Stimulated activated CD4-positive, alpha-beta T cell treated with anti-CD3 and anti-CD28 coated beads, Interleukin-2, amount 100 ng/mL, for 4 hours (primary cell): Measurements from ENCODE around the gene NSMF.
"Not testable (repeated sequence)": the region's sequence is repeated elsewhere in the genome, so short reads cannot be mapped to it uniquely, and the experiment has no call there.

Experiments used
- DNase-seq: peaks from one replicate; pipeline ENCODE4 v3.0.0-alpha.2; 2020; ENCODE audit warnings: low read depth

The NSMF gene

DNA sequence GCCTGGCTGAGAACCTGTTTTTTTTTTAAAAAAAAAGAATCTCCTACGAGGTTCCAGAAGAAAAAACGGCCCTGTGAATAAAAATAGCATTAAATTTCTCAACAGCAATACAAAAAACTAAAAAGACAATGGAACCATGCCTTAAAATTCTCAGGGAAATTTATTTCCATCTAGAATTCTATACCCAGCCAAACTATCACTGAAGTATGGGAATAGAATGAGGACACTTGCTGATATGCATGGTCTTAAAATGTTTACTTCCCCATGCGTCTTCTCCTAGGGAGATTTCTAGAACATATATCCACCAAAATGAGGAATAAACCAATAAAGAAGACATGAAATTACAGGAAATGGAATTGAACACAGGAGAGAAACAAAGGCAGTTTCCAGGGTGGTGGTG is 16.5 kb upstream of the NSMF start:
- no peak for DNase-seq

DNA sequence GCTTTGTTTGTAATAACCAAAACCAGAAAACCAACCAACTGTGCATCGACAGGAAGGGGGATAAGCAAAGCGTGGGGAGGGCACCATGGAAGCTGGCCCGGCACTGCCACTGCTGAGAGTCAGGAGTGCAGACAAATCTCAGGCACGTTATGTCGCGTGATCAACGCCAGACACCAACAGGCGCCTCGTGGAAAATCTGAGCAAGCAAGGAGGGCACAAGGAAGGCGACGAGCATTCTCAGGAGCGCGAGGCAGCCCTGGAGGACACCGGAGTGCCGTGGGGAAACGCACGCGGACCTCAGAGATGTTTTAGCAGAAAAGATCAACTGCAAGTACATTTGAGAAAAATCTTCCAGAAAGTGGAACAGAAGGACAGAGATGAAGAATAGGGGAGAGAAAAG is 15.1 kb upstream of the NSMF start:
- DNase-seq: no peak

DNA sequence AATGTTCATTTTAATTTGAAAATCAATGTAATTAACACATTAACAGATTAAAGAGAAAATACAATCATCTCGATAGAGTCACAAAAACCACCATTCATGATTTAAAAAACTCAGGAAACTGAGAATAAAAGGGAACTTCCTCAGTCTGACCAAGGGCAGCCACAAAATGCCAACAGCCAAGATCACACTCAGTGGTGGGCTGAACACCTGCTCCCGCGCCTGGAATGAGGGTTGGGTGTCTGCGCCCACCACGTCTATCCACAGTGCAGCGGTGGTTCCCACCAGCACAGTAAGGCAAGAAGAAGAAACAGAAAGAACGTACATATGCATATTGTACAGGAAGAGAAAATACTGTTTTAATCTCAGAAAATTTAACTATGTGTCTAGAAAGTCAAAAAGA is 11.7 kb upstream of the NSMF start:
- DNase-seq: no peak

DNA sequence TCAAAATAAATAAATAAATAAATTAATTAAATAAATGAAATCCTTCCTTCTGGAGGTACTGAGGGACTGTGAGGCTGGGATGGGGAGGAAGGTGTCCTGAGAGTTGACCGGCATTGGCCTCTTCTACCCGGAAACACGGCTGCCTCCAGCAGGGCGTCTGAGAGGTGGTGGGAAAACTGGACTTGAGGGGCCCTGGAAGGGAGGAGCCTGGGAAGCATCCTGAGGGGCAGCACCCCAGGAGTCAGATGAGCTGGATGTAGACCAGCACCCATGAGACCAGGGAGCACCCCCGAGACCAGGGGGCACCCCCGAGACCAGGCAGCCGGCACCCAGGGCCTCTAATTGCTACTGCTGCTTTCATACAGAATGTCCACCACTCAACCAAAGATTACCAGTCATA is 8.8 kb upstream of the NSMF start:
- DNase-seq: no peak

DNA sequence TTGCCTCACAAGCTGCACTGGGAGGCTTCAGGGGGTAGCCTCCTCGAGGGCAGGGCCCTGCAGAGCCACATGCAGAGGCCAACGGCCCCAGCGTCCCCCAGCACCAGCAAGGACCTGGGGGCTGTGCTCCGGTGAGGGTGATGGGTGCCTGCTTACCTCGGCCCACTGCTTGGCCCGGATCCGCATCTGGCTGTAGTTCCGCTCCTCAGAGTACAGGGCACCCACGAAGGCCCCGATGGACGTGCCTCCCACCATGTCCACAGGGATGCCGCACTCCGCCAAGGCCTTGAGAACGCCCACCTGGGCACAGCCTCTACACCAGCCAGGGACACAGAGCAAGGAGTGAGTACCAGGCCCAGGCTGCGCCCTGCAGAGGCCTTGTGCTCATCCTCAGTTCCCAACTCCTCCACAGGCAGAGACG is 8.0 kb upstream of the NSMF start:
- DNase-seq: no peak

DNA sequence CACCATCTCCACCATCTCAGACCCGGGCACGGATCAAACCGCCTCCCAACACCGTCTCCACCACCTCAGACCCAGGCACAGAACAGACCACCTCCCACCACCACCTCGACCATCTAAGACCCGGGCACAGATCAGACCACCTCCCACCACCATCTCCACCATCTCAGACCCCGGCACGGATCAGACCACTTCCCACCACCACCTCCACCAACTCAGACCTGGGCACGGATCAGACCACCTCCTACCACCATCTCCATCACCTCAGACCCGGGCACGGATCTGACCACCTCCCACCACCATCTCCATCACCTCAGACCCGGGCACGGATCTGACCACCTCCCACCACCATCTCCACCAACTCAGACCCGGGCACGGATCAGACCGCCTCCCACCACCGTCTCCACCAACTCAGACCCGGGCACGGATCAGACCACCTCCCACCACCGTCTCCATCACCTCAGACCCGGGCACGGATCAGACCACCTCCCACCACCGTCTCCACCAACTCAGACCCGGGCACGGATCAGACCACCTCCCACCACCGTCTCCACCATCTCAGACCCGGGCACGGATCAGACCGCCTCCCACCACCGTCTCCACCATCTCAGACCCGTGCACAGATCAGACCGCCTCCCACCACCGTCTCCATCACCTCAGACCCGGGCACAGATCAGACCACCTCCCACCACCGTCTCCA is 7.4 kb upstream of the NSMF start:
- not testable (repeated sequence) for DNase-seq

DNA sequence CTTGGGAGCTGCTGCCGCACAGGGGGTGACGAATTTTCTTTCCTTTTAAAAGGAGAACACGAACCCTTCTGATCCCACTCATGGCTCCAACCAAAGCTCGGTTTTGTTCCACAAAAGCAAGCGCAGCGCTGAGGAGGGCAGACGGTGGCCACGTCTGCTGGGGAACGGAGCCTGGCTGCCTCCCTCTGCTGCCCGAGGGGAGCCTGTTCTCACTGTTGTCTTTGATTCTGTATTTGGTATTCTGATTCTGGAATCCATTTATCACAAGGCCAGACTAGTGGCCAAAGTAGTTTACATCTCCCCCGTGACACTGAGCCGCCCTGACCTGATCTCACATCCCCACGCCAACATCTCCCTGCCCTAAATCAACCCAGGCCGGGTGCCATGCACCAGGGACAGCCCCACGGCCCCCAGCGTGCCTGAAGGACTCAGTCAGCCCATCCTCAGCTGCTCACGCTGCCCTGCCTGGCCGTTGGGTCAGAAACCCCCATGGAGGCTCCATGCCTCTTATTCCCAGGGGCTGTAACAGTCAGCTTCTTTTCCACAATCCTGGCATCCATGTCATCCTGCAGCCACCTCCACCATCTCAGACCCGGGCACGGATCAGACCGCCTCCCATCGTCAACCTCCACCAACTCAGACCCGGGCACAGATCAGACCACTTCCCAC is 6.7 kb upstream of the NSMF start:
- DNase-seq: no peak

DNA sequence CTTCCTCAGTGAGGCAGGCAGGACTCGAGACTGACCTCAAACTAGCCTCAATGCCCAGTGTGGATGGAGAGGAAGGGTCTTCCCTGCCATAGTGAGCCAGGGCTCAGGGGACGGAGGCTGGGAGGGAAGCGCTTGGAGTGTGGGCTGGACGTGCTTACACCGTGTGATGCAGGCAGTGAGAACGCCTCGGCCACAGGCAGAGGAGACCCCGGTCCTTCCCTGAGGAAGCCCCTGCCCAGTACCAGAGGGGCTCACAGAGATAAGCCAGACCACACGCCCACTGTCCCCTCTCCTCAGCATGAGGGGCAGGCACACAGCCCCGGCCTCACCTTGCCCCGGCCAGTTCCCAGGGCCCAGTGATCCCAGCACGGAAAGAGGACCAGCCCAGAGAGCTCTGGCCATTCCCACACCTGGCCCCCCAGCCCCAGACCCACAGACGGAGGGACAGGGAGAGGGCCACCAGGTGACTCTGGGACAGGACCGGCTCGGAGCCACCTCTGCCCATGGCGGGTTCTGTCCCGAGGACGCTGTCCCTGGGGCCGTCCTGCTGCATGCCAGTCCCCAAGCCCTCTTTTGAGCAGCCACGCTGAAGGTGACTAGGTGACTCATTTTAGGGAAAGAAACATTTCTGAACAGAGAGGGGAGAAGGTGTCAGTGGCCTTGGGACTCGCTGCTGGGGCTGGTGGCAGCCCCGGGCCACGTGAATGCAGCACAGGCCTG is 6.0 kb upstream of the NSMF start:
- no peak for DNase-seq

DNA sequence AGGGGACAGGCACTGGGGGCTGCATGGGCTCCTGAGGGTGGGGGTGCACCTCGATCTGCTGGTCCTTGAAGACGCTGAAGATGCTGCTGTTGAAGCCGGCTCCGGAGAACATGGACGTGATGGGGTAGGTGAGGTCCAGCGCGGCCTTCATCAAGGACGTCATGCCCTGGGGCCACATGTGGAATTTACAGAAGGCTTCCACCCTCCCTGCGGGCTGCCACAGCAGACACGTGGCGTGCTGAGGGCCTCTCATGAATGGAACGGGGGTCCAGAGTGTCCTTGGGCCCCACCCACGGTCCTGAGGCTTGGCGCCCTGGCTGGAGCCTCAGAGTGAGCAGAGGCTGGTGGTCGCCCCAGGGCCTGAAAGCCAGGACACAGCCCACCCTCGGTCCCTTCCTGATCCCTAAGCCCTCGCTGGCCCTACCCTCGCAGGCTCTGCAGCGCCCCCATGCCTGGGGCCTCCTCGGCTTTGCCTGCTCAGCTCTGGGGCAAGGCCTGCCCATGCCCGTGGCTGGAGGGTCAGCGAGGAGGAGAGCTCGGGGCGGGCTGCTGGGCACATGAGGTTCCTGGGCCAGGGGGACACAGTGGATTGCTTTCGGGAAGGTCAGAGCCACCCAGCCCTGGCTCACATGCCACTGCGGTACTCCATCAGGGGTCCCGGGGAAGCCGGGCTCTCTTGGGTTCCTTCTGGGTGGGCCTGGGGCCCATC is 5.3 kb upstream of the NSMF start:
- DNase-seq: no peak

DNA sequence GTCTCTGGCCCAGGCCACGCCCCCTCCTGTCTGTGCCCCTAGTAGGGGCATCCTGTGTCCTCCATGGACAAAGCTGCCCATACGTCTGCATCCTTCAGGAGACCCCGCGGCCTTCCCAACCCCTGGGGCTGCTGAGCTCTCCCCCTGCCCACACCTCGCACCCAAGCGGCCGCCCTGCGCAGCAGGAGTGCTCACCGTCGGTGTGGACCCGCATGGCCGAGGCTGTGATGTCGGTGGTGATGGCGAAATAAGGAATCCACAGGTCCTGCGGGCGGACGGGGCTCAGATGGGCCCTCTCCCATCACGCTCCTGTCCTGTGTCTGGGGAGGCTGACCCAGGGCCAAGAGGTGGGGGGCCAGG is 4.8 kb upstream of the NSMF start:
- no peak for DNase-seq

DNA sequence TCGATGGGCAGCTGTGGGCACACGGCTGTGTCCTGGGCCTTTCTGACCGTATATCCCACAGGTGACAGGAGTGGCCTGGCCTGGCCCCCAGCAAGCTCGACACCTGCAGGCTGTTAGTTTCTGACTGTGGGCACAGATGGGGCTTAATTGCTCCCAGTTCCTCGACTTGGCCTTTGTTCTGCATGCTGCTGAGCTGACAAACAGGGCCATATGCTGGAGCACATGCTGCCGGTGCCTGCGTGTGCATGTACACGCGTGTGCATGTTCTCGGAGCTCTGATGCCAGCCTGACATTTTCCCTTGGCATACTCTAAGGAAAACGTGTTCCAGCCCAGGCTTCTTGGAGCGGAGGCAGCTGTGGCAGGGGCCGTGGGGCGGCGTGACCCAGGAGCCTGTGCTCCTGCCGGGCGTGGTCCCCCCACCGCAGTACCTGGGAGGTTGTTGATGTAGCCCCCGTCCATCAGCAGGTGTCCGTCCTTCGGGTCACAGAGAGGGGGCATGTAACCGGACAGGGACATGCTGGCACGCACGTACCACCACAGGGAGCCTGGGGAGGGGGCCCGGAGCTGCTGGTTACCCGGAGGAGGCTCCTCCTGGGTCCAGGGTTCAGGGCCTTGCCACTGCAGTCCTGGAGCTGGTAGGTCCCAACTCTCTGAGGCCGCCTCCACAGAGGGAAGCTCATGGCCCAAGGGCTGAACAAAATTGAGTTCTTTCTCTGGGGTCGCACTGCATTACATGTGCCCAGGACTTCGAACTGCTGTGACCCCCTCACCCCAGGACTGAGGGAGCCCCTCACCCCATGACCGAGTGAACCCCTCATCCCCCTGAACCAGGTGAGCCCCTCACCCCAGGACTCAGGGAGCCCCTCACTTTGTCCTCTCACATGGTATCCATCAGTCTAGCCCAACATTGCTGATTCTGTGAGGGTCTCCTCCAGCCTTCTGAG is 4.1 kb upstream of the NSMF start:
- no peak for DNase-seq

DNA sequence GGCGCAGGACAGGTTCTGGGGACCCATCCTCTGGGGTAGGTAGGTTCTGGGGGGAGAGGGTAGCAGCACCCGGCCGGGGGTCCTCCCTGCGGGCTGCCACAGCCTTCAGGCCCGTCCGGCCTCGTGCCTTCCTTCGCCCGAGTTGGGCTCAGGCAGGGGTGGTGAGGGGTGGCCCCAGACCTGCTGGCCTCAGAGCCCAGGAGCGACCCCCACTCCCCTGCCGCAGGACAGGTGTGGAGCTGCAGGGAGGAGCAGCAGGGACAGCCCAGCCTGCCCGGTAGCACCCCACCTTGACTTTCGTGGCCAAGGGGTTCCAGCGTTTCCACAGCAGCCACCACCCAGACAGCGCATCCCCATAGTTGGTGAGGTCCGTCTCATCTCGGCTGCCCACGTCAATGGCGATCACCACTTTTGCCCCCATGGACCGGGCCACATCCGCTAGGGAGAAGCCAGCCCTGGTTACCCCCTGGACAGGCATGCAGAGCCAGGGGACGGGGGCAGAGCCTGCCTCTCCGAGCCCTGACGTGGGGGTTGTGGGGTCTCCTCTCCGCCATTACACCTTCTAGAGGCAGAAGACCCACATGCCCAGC is 3.4 kb upstream of the NSMF start:
- no peak for DNase-seq

DNA sequence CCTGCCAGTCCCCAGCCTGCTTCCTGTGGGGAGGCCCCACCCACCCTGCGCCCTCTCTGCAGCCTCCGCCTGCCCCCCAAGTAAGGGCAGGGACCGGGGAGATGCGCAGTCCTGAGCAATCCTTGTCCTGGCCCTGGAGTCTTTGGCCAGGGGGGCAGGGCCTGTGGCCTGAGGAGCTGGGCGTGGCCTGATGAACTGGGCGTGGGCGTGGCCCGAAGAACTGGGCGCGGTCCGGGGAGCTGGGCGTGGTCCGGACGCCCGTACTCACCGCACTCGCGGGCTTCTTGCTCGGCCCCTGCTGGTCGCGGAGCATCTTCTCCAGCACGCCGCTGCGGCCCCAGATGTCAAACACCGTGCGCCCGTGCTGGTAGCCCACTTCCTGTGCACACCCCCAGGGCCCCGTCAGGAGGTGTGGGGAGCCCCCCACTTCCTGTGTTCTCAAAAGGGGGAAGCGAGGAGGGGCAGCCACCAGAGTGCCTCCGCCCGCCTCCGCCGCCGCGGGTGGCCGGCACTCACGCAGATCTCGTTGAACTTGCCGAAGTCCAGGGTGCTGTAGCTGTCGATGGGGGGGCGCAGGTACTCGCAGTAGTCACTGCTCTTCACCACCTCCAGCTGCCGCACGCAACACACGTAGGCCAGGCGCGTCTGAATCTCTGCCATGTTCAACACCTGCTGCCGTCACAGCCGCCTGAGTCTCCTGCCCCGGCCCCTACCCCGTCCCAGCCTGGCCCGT is 2.7 kb upstream of the NSMF start:
- peak; percentile 39 for DNase-seq

DNA sequence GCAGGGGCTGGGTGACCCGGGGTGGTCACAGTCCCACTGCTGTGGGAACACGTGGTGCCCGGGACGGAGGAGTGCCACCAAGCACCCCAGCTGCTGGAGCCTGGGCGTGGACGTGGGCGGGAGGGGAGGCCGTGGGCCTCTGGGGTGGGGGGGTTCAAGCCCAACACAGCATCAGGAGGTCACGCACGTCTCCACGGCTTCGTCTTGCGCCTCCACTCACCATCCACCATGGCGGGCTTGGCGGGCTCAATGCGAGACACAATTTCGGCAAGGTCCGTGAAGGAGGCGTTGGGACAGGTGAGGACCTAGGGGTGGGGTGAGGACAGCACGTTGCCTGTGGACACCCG is 2.2 kb upstream of the NSMF start:
- no peak for DNase-seq

DNA sequence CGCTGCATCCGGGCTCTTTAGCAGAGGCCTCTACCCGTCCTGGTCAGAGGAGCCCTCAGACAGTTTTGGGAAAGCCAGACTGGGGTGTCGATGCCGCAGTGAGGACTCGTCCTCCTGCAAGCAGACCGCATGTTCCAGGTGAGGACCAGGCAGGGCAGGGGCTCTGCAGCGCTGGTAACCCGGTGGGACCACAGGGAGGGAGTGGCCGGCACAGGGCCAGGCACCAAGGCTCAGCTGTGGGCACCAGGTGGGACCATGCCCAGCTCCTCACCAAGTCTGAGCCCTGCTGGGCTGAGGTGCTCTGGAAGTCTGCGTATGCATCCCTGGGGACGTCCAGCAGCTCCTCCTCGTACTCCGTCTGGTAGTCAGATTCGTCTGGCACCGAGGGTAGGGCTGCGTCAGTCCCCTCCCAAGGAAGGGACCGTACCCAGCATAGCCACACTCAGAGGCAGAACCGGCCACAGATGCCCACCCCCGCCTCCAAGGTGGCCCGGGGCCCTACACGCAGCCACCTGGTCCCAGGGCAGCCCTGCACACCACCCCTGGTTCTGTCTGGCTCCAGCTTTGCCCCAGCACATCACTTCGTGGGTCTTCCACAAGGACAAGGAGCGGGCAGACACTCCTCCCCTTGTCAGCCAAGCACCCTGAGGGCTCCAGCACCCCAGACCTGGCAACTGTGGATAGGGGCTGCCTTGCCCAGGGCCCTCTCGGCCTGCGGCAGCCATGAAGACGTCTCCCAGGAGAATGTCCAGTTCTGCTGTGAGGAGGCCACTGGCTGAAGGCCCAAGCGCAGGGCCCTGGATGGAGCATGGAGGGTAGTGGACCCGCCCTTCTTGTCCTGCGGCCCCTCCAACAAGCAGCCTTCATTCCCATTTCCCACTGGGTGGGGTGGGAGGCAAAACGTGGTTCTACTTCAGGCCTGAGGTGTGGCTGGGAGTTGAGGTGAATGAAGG is 1.5 kb upstream of the NSMF start:
- no peak for DNase-seq

DNA sequence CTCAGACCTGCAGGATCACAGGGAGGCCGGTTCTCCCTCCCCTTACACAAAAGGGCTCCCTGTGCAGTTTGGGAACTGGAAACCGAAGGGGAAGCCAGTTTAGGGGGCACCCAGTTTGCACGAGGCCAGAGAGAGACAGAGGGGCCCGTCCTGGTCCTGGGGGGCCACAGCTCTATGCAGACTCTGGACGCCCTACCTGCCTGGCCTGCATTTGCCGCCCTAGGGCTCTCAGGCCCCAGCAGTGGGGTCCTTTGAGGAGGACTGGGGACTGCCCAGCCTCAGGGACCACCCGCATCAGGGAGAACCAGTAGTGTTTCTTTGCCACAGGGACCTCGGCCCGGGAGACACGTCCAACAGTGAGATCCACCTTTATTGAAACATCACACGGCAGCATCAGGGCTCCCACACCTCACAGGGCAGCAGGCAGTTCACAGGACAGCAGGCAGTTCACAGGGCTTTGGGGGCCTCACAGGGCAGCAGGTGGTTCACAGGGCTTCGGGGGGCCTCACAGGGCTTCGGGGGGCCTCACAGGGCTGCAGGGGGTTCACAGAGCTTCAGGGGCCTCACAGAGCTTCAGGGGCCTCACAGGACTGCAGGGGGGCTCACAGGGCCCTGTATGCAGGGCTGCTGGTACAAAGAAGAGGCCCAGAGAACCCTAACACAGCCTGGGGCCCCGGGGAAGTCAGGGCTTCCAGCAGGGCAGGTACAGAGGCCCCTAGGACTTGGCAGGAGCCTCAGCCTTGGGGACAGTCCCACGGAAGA is 648 bp upstream of the NSMF start:
- no peak for DNase-seq

DNA sequence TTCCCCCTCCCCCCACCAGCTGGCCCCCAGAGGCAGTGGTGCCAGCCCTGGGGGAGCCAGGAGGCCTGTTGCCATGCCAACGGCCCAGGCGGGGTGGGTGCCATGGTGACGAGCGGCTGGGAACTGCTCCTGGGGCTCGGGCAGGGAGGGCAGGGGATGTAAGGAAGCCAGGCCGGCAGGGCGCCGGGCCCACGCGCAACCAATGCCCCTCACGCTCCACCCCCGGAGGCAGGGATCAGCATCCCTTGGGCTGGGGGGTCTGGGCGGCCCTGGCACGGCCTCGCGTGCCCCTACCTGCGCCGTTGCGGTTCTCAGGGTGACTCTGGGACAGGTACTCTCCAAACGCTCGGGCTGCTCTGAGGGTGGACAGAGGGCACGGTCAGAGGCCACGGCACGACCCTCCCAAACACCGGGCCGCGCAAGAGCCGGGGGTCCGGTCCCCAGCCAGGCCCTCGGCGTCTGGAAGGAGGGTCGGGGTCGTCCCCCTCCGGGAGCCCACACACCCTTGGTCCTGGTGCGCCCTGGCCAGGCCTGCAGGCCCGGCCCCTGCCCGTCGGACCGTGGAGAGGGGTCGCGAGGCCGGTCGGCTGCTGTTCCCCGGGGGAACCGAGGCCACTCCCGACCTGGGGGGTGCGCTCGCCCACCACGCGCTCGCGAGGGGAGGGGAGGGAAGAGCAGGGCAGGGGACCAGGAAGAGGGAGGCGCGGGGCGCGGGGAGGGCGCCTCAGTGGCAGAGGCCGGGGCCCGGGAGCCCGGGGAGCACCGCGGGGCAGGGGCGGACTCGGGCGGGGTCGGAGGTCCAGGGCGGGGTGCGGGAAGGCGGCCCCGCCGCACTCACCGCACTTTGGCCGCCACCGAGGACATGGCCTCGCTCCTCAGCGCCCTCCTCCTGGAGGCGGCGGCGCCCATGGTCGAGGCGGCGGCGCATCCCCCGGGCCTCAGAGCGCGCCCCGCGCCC is 661 bp downstream of the NSMF start:
- no peak for DNase-seq
